ENCODE results near the gene FYB1.
A peak's percentile ranks its signal among the peaks of the same experiment; 100 is the strongest.

Gene FYB1

GRCh38 chr5:39079147-39079546 lies 140.2 kb downstream of the FYB1 start:
- Histone ChIP-seq H3K4me1 (no peaks in the 10 kb centered on the region), H3K9me3 (no peaks in the 10 kb centered on the region), H3K36me3 (no peaks in the 10 kb centered on the region), H3K4me3 (ENCODE audit: low read depth, low read length) (no peak overlapping the region), H3K27me3 (peaks cover 49% of the 10 kb centered on the region)
- DNase-seq: no peak
- no peak for TF ChIP-seq CTCF (IDR thresholded peaks at IDR 0.05; ENCODE audit: low read depth, low read length)

- Histone ChIP-seq H3K4me3 (ENCODE audit: low read depth, low read length) (no peak overlapping the region), H3K4me1 (no peaks in the 10 kb centered on the region), H3K9me3 (no peaks in the 10 kb centered on the region), H3K27me3 (peaks cover 40% of the 10 kb centered on the region), H3K36me3 (no peaks in the 10 kb centered on the region)
- no peak for DNase-seq
- TF ChIP-seq CTCF (IDR thresholded peaks at IDR 0.05; ENCODE audit: low read depth, low read length): no peak
These were observed 142.3 kb downstream of the FYB1 start for GRCh38 chr5:39076757-39077728.

- TF ChIP-seq CTCF (IDR thresholded peaks at IDR 0.05; ENCODE audit: low read depth, low read length): no peak
- H3K36me3 ChIP-seq: no peaks in the 10 kb centered on the region
- H3K4me3 ChIP-seq (ENCODE audit: low read depth, low read length): no peak overlapping the region
- H3K4me1 ChIP-seq: no peaks in the 10 kb centered on the region
- H3K9me3 ChIP-seq: no peaks in the 10 kb centered on the region
- H3K27me3 ChIP-seq: peaks cover 35% of the 10 kb centered on the region
- no peak for DNase-seq
These were observed 143.1 kb downstream of the FYB1 start for GRCh38 chr5:39076101-39076756.

- H3K4me3 ChIP-seq (ENCODE audit: low read depth, low read length): peak within 1 kb of the TSS; percentile 88
- H3K9me3 ChIP-seq: no peaks in the 10 kb centered on the region
- peaks cover 34% of the 10 kb centered on the region for H3K27me3 ChIP-seq
- peak; percentile 92 for DNase-seq
- no peaks in the 10 kb centered on the region for H3K36me3 ChIP-seq
- no peaks in the 10 kb centered on the region for H3K4me1 ChIP-seq
- TF ChIP-seq CTCF (IDR thresholded peaks at IDR 0.05; ENCODE audit: low read depth, low read length): no peak
These were observed 145.1 kb downstream of the FYB1 start, which contains the start of gene RICTOR for GRCh38 chr5:39074017-39074814. Gene RICTOR (minus strand): TSS chr5:39074399. CDS start chr5:39074377, 22 bp downstream.

- H3K9me3 ChIP-seq: no peaks in the 10 kb centered on the region
- H3K4me3 ChIP-seq (ENCODE audit: low read depth, low read length): peak overlapping the region; percentile 88
- TF ChIP-seq CTCF (IDR thresholded peaks at IDR 0.05; ENCODE audit: low read depth, low read length): no peak
- no peaks in the 10 kb centered on the region for H3K4me1 ChIP-seq
- no peaks in the 10 kb centered on the region for H3K36me3 ChIP-seq
- peaks cover 29% of the 10 kb centered on the region for H3K27me3 ChIP-seq
- DNase-seq: no peak
These were observed 145.7 kb downstream of the FYB1 start for GRCh38 chr5:39073767-39074016.
